HL-60 (cell line): ENCODE data around the gene ANKS1B.

Experiments used
- CTCF ChIP-seq: IDR thresholded peaks from one replicate; pipeline ENCODE4 v1.5.1; 2011; ENCODE audit warnings: low read length, control low read depth, inconsistent platforms; ENCODE audit not compliant: insufficient read depth
- GABPA ChIP-seq: IDR thresholded peaks from 2 replicates; pipeline ENCODE4 v1.6.1; 2012; ENCODE audit warnings: low read depth

- TF ChIP-seq CTCF (no peak), GABPA (no peak)
Measured at GRCh38 chr12:99522456-99522855, 462.3 kb downstream of the ANKS1B start.
